ENCODE data around the gene GRK5.

- no peak for TF ChIP-seq CTCF (conservative IDR thresholded peaks at IDR 0.05; ENCODE audit: low read length)
- TF ChIP-seq EZH2phosphoT487 (IDR thresholded peaks at IDR 0.05; ENCODE audit: borderline replicate concordance) = no peak
These were observed 220.0 kb downstream of the GRK5 start for GRCh38 chr10:119427263-119427864.

Measured in Loucy (cell line).